ENCODE results near the gene C1orf105. TPM values are rescaled to one million over a fixed set of nuclear protein-coding genes. Genes with fewer than 3 reads are reported as not detected.

The C1orf105 gene
- polyA plus RNA-seq, 1 of the 3 experiments (the other 2 are of a cell fraction), result not detected

- no peaks in the 10 kb centered on the region; the same call in 1 of the 2 replicates for H3K79me2 ChIP-seq (ENCODE audit: insufficient read depth)
- peaks cover 18% of the 10 kb centered on the region for H3F3A ChIP-seq (replicated peaks; ENCODE audit: insufficient read depth)
- no peaks in the 10 kb centered on the region for H3K9me3 ChIP-seq
- H3K4me3 ChIP-seq (ENCODE audit: low read depth in 2 of 2, low read length in 1 of 2), result no peak overlapping the region
- 89% methylated on average over 4 of the region's 4 CpGs for WGBS (ENCODE audit: low lambda C conversion rate)
- H3K27ac ChIP-seq (ENCODE audit: low read depth in 2 of 2, low read length in 1 of 2), result peak overlapping the region in 1 of 2 experiments; percentile 53; a peak in 2 of 4 replicates
- ChIA-PET POLR2A (no interaction called here), CTCF (interaction anchor here (1.1 to 1.9 kb wide), 4 partner anchors 10 to 392 kb away, joined by 3 to 13 read pairs (median 4); no protein-coding TSS in a partner anchor)
- no peak overlapping the region for H3K4me2 ChIP-seq
- no peaks in the 10 kb centered on the region for H3K9me2 ChIP-seq
- no peak for DNase-seq
- no peak overlapping the region for H2AFZ ChIP-seq (ENCODE audit: low read depth)
- TF ChIP-seq MXI1 (IDR thresholded peaks at IDR 0.05; ENCODE audit: low read depth, low read length) (no peak), ELF1 (IDR thresholded peaks at IDR 0.05) (no peak), RFX5 (IDR thresholded peaks at IDR 0.05; ENCODE audit: low read length) (no peak), SIN3A (IDR thresholded peaks at IDR 0.05; ENCODE audit: borderline replicate concordance, low read depth, low read length) (no peak), SMC3 (IDR thresholded peaks at IDR 0.05; ENCODE audit: low read depth, low read length) (no peak), FOXJ3 (CRISPR knock-in tag; IDR thresholded peaks at IDR 0.05) (no peak), MEF2A (IDR thresholded peaks at IDR 0.05; ENCODE audit: borderline replicate concordance, low read depth) (no peak), EP300 (IDR thresholded peaks at IDR 0.05; ENCODE audit: borderline replicate concordance in 1 of 2, low read depth in 1 of 2, low read length in 1 of 2) (no peak), RCOR1 (IDR thresholded peaks at IDR 0.05; ENCODE audit: low read length) (no peak), POLR2AphosphoS5 (IDR thresholded peaks at IDR 0.05; ENCODE audit: low read depth, low read length) (no peak), GABPA (IDR thresholded peaks at IDR 0.05; ENCODE audit: low read depth) (no peak), FOXM1 (IDR thresholded peaks at IDR 0.05; ENCODE audit: low read depth) (no peak), RXRA (IDR thresholded peaks at IDR 0.05; ENCODE audit: borderline replicate concordance, low read depth) (no peak), MAX (IDR thresholded peaks at IDR 0.05; ENCODE audit: low read depth) (no peak), TAF1 (IDR thresholded peaks at IDR 0.05; ENCODE audit: borderline replicate concordance, low read depth, low read length) (no peak), TCF12 (IDR thresholded peaks at IDR 0.05) (no peak)
- TF ChIP-seq, protein P1, sequence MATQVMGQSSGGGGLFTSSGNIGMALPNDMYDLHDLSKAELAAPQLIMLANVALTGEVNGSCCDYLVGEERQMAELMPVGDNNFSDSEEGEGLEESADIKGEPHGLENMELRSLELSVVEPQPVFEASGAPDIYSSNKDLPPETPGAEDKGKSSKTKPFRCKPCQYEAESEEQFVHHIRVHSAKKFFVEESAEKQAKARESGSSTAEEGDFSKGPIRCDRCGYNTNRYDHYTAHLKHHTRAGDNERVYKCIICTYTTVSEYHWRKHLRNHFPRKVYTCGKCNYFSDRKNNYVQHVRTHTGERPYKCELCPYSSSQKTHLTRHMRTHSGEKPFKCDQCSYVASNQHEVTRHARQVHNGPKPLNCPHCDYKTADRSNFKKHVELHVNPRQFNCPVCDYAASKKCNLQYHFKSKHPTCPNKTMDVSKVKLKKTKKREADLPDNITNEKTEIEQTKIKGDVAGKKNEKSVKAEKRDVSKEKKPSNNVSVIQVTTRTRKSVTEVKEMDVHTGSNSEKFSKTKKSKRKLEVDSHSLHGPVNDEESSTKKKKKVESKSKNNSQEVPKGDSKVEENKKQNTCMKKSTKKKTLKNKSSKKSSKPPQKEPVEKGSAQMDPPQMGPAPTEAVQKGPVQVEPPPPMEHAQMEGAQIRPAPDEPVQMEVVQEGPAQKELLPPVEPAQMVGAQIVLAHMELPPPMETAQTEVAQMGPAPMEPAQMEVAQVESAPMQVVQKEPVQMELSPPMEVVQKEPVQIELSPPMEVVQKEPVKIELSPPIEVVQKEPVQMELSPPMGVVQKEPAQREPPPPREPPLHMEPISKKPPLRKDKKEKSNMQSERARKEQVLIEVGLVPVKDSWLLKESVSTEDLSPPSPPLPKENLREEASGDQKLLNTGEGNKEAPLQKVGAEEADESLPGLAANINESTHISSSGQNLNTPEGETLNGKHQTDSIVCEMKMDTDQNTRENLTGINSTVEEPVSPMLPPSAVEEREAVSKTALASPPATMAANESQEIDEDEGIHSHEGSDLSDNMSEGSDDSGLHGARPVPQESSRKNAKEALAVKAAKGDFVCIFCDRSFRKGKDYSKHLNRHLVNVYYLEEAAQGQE (IDR thresholded peaks at IDR 0.05; ENCODE audit: low read depth, low read length), result no peak
- TF ChIP-seq, protein P2, sequence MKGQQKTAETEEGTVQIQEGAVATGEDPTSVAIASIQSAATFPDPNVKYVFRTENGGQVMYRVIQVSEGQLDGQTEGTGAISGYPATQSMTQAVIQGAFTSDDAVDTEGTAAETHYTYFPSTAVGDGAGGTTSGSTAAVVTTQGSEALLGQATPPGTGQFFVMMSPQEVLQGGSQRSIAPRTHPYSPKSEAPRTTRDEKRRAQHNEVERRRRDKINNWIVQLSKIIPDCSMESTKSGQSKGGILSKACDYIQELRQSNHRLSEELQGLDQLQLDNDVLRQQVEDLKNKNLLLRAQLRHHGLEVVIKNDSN (IDR thresholded peaks at IDR 0.05; ENCODE audit: borderline replicate concordance, low read depth), result no peak
- TF ChIP-seq, protein P3, sequence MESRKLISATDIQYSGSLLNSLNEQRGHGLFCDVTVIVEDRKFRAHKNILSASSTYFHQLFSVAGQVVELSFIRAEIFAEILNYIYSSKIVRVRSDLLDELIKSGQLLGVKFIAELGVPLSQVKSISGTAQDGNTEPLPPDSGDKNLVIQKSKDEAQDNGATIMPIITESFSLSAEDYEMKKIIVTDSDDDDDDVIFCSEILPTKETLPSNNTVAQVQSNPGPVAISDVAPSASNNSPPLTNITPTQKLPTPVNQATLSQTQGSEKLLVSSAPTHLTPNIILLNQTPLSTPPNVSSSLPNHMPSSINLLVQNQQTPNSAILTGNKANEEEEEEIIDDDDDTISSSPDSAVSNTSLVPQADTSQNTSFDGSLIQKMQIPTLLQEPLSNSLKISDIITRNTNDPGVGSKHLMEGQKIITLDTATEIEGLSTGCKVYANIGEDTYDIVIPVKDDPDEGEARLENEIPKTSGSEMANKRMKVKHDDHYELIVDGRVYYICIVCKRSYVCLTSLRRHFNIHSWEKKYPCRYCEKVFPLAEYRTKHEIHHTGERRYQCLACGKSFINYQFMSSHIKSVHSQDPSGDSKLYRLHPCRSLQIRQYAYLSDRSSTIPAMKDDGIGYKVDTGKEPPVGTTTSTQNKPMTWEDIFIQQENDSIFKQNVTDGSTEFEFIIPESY (IDR thresholded peaks at IDR 0.05; ENCODE audit: borderline replicate concordance, low read depth), result no peak
- no peak overlapping the region for H3K9ac ChIP-seq
- H4K20me1 ChIP-seq (ENCODE audit: insufficient read depth), result no peaks in the 10 kb centered on the region
- H3K27me3 ChIP-seq (ENCODE audit: insufficient read depth), result no peaks in the 10 kb centered on the region
- peaks cover 27 to 29% of the 10 kb centered on the region in 2 experiments for H3K4me1 ChIP-seq (ENCODE audit: control insufficient read depth in 1 of 2, insufficient read depth in 2 of 2, low read depth in 1 of 2, low read length in 1 of 2)
- H3K36me3 ChIP-seq (replicated peaks in 1 of 2; ENCODE audit: control insufficient read depth in 1 of 2, insufficient read depth in 2 of 2, low read length in 1 of 2), result peaks cover 0 to 5% of the 10 kb centered on the region in 2 experiments
Observed at GRCh38 chr1:172394141-172394751, 26.2 kb upstream of the C1orf105 start.

Data from SK-N-SH (cell line).